ENCODE measurements around the gene C19orf38.

DNA sequence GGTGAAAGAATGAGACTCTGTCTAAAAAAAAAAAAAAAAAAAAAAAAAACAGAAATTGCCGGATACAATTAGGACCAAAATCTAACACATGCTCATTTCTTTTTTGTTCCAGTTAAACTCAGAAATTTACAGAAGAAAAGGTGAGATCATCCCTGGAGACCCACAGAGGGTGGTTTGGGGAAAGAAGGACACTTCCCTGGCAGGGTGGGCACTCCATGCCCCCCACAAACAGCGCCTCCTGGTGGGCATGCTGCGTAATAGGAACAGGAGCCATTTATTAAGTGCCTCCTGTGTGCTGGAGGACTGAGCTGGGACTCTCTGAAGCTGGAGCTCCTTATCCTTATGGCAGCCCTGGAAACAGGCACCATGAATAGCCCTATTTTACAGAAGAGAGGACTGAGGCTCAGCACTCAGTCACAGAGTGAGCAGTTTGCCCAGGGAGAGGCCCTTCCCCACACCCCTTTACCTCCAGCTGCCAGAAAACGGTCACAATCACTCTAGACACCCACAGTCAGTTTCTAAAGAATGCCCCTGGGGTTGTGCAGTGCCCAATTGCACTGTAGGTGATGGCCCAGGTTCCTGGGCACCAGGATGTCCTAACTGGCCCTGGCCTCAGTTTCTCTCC lies 10.1 kb downstream of the C19orf38 start:
- TF ChIP-seq POLR2AphosphoS5 (IDR thresholded peaks at IDR 0.05; ENCODE audit: low read depth, low read length) (no peak), POLR2A (IDR thresholded peaks at IDR 0.05; ENCODE audit: low read depth, low read length) (no peak), TAF1 (IDR thresholded peaks at IDR 0.05; ENCODE audit: borderline replicate concordance, low read depth, low read length) (no peak)
